GM19193 (cell line): ENCODE results near the gene CCDC47.

Experiments
- POLR2A ChIP-seq: IDR thresholded peaks from 4 replicates; pipeline ENCODE4 v1.6.1; 2011; ENCODE audit not compliant: insufficient read depth, insufficient read length; ENCODE audit errors: extremely low read depth

CCDC47 gene, protein sequence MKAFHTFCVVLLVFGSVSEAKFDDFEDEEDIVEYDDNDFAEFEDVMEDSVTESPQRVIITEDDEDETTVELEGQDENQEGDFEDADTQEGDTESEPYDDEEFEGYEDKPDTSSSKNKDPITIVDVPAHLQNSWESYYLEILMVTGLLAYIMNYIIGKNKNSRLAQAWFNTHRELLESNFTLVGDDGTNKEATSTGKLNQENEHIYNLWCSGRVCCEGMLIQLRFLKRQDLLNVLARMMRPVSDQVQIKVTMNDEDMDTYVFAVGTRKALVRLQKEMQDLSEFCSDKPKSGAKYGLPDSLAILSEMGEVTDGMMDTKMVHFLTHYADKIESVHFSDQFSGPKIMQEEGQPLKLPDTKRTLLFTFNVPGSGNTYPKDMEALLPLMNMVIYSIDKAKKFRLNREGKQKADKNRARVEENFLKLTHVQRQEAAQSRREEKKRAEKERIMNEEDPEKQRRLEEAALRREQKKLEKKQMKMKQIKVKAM

DNA sequence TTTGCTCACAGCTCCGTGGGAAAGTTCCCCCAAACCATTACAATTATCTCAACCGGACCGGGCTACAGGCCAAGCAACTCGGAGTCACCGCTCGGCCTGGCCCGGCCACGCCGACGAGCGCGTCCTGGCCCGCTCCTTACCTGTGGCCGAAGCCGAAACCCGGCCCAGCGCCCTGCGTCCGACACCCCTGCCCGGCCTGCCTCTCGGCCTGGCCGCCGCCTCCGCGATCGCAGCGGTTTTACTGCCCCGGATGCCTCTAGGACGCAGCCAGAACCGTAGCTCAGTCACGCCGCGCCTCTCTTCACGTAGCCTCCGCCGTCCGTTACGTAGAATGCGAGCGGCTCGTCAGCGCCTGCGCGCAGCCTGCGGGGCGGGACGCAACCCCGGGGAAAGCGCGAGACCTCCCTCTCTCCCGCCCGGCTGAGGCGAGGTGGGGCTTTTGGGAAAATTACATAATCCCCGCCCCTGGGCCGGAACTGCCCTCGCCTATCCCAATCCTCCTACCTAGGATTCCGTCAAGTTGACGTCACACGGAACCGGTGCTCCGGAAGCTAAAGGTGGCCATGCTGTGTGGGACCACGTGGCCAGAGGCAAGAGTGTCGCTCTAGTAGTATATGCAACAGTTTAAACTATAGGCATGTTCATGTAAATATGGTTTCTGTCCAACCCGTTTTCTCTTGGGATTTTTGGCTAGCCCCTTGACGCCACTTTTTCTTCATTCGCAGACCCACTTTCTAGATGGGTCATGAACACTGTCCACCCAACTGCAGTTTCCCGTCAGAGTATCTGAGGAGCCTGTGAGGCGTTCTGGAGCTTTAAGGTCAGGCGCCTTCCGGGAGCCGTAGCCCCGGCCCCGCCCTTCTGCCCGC lies at the start of gene CCDC47:
Gene CCDC47, minus strand, starts transcription at position 326 of the 869 bp plus-strand sequence. CDS start 7,422 bp downstream, outside the sequence.
- TF ChIP-seq POLR2A, result peak; percentile 93

DNA sequence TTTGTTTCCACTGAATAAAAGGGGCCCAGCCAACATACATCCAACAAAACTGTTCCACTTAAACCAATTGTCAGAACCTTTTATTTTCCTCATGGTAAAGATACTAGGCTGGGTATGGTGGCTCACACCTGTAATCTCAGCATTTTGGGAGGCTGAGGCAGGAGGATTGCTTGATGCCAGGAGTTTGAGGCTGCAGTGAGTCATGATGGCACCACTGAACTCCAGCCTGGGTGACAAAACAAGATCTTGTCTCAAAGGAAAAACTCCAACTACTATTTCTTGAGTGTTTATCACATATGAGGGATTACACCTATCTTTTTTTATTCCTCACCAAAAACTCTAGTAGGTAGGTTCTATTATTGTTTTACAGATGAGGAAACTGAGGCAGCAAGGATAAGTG lies 49.1 kb upstream of the CCDC47 start:
- no peak for TF ChIP-seq POLR2A

DNA sequence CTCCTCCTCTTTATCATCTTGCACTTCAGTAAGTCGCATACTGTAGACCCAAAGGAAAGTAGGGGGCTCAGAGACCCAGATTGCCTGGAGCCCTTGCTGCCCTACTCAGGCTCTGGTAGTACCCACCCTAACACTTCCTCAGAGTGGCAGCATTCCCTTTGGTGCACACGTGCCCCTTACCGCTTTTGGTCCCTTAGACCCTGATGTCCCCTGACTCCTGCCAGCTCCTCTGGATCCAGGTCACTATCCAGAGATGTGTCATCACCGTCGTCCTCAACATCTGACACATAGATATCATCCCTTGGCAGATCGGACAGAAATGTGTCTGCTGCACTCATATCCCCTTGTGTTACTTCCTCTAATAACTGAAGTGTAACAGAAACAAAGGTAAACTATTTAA lies 48.4 kb upstream of the CCDC47 start:
- TF ChIP-seq POLR2A, result no peak

DNA sequence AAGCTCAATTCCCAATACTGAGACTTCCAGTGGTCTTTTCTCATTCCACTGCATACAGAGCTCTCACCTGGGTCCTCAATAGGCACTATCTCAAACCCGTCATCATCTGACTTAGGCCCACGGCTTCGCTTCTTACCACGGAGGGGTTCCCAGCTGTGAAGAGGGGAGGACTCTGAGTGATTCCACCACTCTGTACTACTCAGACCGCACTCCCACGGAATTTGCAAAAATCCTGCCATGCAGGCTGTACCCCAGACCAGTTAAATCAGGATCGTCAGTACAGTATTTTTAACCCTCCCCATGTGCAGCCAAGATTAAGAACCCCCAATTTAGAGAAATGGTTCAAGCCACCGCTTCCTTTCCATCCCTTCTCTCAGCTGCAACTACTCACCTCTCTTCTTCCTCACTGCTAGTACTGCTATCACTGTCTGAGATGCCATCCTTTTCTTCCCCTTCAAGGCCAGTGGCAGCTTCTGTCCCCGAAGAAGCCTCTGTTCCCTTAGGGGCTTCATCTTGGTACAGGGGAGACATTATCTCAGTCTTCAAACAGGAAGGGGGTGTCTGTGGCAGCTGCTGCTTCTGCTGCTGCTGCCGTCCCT lies 47.7 kb upstream of the CCDC47 start:
- no peak for TF ChIP-seq POLR2A

DNA sequence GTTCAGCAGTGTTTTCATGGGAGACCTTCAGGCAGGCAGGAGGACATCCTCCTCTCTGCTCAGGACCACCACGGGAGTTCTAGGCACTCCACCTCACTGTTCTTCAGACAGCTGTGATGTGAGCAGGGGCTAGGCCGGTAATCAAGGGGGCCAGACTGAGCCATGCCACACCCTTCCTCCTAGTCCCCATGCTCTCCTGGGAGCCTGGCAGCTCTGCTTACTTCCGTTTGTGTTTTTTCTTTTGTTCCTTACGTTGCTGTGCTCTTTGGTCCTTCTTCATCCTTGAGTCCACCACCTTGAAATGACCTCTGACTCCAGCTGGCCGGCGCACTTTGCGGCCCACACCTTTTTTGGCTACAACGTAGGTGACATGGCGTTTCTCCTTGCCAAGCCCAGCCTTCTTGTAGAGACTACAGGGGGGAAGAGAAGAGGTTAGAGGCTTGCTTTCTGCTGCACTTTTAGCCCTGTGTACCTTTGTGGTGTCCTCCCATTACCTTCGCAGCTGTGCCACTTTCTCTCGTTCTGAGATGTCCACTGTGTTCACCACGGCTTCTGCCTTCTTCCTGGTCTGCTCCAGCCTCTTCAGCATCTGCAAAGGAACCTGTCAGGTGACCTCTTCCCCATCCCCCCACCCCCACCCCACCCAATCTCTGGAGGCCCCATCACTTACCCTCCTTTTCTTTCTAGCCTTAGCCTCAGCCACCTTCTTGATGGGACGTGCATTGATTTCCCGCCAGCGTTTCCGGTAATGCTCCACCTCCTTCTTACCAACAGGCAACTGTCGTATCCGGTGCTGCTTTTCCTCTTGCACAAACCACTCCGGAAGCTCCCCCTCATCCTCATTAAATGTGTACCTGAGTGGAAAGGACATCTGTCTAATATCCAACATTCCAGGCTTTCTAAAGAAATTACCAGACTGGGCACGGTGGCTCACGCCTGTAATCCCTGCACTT lies 46.5 kb upstream of the CCDC47 start:
- no peak for TF ChIP-seq POLR2A

DNA sequence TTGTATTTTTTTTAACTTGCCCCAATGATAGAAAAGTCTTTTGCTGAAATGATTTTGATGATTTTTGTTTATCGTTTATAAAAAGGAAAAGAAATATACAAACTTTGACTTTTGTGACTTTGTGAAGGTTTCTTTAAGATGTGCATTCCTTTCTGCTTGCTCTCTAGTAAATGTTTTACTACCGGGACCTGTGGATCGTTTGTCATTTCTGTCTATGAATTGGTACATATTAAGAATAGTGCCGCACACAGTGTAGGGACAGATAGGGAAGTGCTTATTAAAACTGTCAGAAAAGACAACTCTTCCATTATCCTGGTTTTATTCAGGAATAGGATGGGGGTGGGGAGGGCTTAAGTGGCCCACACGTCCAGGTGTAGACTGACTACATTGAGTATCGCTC lies 45.7 kb upstream of the CCDC47 start:
- no peak for TF ChIP-seq POLR2A

DNA sequence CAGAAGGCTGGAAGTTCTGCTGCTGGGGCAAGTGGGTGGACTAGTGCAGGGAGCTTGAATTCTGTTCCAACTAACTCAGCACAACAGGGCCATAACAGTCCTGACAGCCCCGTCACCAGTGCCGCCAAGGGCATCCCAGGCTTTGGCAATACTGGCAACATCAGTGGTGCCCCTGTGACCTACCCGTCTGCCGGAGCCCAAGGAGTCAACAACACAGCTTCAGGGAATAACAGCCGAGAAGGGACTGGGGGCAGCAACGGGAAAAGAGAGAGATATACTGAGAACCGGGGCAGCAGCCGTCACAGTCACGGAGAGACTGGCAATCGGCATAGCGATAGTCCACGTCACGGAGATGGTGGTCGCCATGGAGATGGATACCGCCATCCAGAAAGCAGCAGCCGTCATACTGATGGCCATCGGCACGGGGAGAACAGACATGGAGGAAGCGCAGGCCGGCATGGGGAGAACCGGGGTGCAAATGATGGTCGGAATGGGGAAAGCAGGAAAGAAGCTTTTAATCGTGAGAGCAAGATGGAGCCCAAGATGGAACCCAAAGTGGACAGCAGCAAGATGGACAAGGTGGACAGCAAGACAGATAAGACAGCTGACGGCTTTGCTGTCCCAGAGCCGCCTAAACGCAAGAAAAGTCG lies 44.5 kb upstream of the CCDC47 start:
- peak; percentile 34 for TF ChIP-seq POLR2A

DNA sequence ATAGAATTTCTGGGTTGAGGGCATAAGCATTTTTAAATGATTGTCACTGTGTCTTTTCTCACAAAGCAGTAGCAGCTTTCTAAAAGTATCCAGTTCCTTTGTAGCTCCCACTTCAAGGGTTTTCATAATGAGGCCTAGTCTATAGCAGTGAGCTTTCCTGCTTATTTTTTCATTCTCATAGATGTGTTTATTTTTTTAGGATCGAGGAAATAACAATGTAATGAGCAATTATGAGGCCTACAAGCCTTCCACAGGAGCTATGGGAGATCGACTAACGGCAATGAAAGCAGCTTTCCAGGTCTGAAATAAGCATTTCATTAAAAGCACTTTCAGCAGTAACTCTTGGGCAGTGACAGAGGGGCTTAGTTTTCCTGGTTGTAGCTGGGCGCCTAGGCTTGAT lies 43.3 kb upstream of the CCDC47 start:
- no peak for TF ChIP-seq POLR2A

DNA sequence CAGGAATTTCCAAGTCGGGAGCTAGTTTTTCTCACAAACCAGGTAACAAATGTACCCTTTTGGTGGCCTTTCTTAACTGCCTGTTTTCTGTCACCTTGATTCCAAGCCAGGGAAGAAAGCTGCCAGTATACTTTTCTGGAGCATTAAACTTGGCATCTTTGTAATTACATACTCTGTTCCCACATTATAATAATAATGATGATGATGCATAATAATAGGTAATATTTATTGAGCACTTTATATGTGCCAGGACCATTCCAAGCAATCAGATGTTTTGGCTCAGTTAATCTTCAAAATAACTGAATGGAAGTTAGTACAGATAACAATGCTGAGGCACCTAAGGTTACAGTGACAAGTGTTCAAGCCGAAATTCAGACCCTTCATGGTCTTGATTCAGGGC lies 42.7 kb upstream of the CCDC47 start:
- no peak for TF ChIP-seq POLR2A

DNA sequence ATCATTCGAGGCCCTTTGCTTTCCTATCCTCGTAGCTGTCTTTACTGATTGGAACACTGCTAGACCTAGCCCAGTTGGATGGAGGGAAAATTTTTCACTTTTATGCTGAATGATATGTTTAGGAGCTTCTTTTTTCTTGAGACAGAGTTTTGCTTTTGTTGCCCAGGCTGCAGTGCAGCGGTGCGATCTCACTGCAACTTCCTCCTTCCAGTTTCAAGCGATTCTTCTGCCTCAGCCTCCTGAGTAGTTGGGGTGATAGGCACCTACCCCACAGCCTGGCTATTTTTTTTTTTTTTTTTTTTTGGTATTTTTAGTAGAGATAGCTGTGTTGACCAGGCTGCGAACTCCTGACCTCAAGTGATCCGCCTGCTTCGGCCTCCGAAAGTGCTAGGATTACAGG lies 36.6 kb upstream of the CCDC47 start:
- no peak for TF ChIP-seq POLR2A

DNA sequence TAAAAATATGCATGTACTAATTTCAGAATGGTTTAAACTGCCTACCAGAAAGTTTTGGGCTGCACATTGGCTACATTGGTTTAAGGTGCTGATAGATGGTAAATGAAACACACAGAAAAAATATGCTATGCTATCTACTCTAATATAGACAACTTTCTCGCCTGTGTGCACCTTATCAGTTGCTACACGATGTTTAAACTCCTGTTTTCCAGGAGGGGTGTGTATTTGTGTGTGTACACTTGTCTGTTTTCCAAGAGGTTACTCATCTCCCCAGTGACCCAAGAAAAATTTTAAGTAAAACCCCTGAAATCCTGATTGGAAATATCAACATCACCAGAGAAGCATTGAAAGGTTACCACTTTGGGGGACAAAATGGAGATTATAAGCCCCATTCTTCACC lies 32.2 kb upstream of the CCDC47 start:
- TF ChIP-seq POLR2A, result no peak

DNA sequence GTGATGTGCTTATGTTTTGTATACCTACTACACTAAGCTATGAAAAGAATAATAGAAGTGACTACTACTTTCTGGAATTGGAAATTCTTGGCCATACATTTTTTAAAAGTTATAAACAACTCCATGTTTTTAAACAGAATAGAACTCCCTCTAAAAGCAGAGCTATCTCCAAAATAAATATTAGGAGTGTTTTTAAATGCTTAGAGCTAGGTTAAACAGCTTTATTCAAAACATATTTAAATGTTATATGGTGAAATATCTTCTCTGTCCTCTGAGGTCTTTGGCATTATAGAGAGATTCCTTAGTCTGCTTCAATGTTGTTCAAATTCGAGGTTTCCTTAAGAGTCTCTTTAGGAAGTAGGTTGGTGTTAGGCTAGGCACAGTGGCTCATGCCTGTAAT lies 30.9 kb upstream of the CCDC47 start:
- TF ChIP-seq POLR2A, result no peak

DNA sequence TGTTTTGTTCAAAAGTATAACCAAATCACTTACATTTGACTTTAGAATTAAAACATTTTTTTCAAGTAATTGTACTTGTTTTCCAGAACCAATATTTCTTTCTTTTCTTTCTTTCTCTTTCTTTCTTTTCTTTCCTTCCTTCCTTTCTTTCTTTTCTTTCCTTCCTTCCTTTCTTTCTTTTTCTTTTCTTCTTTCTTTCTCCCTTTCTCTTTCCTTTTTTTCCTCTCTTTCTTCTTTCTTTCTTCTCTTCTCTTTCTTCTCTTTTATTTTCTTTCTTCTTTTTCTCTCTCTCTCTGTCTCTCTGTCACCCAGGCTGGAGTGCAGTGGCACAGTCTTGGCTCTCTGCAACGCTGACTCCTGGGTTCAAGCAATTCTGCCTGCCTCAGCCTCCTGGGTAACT lies 27.4 kb upstream of the CCDC47 start:
- TF ChIP-seq POLR2A, result no peak
